Measurements from ENCODE around the gene KLHDC4. TPM values are rescaled to one million over a fixed set of nuclear protein-coding genes. Genes with fewer than 3 reads are reported as not detected.

Gene KLHDC4
- polyA plus RNA-seq, 3 donors = 11.2 to 26.4 (median 12.6) TPM

DNA sequence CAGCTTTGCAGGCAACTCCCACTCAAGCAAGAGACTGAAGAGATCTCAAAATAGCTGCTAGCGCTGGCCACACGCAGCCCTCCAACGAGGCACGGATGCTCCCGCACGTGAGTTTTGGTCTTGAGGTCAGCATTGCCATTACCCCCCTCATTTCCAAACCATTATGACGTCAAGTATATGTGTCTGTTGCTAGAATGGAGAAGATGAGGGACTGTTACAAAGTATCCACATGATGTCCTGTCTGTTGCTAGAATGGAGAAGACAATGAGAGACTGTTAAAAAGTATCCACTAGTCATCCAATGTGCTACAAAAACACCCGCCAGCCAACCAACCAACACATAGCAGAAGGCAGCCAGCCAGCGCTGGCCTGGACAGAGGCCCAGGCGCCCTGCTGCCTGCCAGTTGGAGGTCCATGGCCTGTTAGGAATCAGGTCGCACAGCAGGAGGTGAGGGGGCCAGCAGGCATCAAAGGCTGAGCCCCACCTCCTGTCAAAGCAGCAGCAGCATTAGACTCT, 24.8 kb downstream of the KLHDC4 start:
- H3K27ac ChIP-seq (ENCODE audit: low read depth in 1 of 2, low read length in 2 of 2) = no peak overlapping the region
- Mint-ChIP-seq H3K27ac (no peak overlapping the region), H3K9me3 (no peaks in the 10 kb centered on the region), H3K27me3 (ENCODE audit: low read depth in 3 of 3) (no peaks in the 10 kb centered on the region), H3K4me3 (no peak overlapping the region), H3K36me3 (peaks cover 45 to 47% of the 10 kb centered on the region in 2 donors), H3K4me1 (no peaks in the 10 kb centered on the region)
- no peak overlapping the region for H3K4me3 ChIP-seq (replicated peaks in 1 of 3; ENCODE audit: low read depth in 2 of 3, low read length in 3 of 3)
- TF ChIP-seq, protein P1, sequence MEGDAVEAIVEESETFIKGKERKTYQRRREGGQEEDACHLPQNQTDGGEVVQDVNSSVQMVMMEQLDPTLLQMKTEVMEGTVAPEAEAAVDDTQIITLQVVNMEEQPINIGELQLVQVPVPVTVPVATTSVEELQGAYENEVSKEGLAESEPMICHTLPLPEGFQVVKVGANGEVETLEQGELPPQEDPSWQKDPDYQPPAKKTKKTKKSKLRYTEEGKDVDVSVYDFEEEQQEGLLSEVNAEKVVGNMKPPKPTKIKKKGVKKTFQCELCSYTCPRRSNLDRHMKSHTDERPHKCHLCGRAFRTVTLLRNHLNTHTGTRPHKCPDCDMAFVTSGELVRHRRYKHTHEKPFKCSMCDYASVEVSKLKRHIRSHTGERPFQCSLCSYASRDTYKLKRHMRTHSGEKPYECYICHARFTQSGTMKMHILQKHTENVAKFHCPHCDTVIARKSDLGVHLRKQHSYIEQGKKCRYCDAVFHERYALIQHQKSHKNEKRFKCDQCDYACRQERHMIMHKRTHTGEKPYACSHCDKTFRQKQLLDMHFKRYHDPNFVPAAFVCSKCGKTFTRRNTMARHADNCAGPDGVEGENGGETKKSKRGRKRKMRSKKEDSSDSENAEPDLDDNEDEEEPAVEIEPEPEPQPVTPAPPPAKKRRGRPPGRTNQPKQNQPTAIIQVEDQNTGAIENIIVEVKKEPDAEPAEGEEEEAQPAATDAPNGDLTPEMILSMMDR (IDR thresholded peaks at IDR 0.05) = no peak
- DNase-seq = no peak
- H4K20me1 ChIP-seq (ENCODE audit: insufficient read depth, low read length) = peaks cover 3% of the 10 kb centered on the region
- 100% methylated on average over 4 of the region's 11 CpGs for WGBS (ENCODE audit: insufficient coverage)
- no peak overlapping the region for H3K4me2 ChIP-seq (replicated peaks; ENCODE audit: extremely low read depth, low read length, poor library complexity, severe bottlenecking)
- no peak overlapping the region for H3K9ac ChIP-seq (ENCODE audit: insufficient read depth, low read length, poor library complexity, severe bottlenecking)
- no peaks in the 10 kb centered on the region for H3K27me3 ChIP-seq (ENCODE audit: control insufficient read depth in 2 of 2, insufficient read depth in 2 of 2, low read length in 2 of 2)
- no peaks in the 10 kb centered on the region for H3K4me1 ChIP-seq (ENCODE audit: control insufficient read depth in 1 of 2, insufficient read depth in 2 of 2, low read length in 2 of 2)
- intact Hi-C loops (cut with micrococcal nuclease) = no loop called here
- H3K36me3 ChIP-seq (replicated peaks in 1 of 2; ENCODE audit: control insufficient read depth in 1 of 2, insufficient read depth in 2 of 2, low read length in 2 of 2) = peaks cover 43 to 79% of the 10 kb centered on the region in 2 donors
- no peak overlapping the region for H2AFZ ChIP-seq (ENCODE audit: insufficient read depth, low read depth, low read length, poor library complexity, severe bottlenecking)
- no peaks in the 10 kb centered on the region for H3K79me2 ChIP-seq (ENCODE audit: insufficient read depth, low read length)
- H3K9me3 ChIP-seq (replicated peaks in 1 of 2; ENCODE audit: control insufficient read depth in 1 of 2, insufficient read depth in 1 of 2, low read length in 2 of 2) = no peaks in the 10 kb centered on the region

DNA sequence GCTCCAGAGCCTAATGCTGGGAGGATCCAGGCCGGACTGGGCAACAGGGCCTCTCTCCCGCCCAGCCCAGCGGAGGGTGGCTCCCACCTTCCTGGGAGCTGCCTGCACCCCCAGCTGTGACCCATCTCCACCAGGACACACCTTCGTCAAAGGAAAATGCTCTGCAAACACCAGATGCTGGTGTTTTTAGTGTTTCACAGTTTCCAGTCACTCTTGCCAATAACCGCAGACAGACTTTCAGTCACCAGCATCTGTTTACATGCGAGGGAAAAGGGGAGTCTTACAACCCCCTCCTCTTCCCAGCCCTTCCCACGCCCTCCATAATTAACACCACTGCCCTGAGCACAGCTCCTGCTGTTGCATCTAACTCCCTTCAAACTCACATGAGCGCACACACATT, 25.3 kb downstream of the KLHDC4 start:
- no peaks in the 10 kb centered on the region for H3K4me1 ChIP-seq (ENCODE audit: control insufficient read depth in 1 of 2, insufficient read depth in 2 of 2, low read length in 2 of 2)
- H3K79me2 ChIP-seq (ENCODE audit: insufficient read depth, low read length) = no peaks in the 10 kb centered on the region
- no peak overlapping the region for H3K4me3 ChIP-seq (replicated peaks in 1 of 3; ENCODE audit: low read depth in 2 of 3, low read length in 3 of 3)
- H3K4me1 Mint-ChIP-seq = no peaks in the 10 kb centered on the region
- H3K9me3 Mint-ChIP-seq = no peaks in the 10 kb centered on the region
- no peaks in the 10 kb centered on the region for H3K9me3 ChIP-seq (replicated peaks in 1 of 2; ENCODE audit: control insufficient read depth in 1 of 2, insufficient read depth in 1 of 2, low read length in 2 of 2)
- no peak overlapping the region for H3K27ac Mint-ChIP-seq
- no peak overlapping the region for H3K4me3 Mint-ChIP-seq
- H3K9ac ChIP-seq (ENCODE audit: insufficient read depth, low read length, poor library complexity, severe bottlenecking) = no peak overlapping the region
- peaks cover 40 to 46% of the 10 kb centered on the region in 2 donors for H3K36me3 Mint-ChIP-seq
- peaks cover 6% of the 10 kb centered on the region for H4K20me1 ChIP-seq (ENCODE audit: insufficient read depth, low read length)
- no peaks in the 10 kb centered on the region for H3K27me3 Mint-ChIP-seq (ENCODE audit: low read depth in 3 of 3)
- no peaks in the 10 kb centered on the region for H3K27me3 ChIP-seq (ENCODE audit: control insufficient read depth in 2 of 2, insufficient read depth in 2 of 2, low read length in 2 of 2)
- H3K4me2 ChIP-seq (replicated peaks; ENCODE audit: extremely low read depth, low read length, poor library complexity, severe bottlenecking) = no peak overlapping the region
- 95% methylated on average over 6 of the region's 8 CpGs for WGBS (ENCODE audit: insufficient coverage)
- no peak overlapping the region for H2AFZ ChIP-seq (ENCODE audit: insufficient read depth, low read depth, low read length, poor library complexity, severe bottlenecking)
- DNase-seq = no peak
- TF ChIP-seq, protein P1 (IDR thresholded peaks at IDR 0.05) = no peak
- no peak overlapping the region for H3K27ac ChIP-seq (ENCODE audit: low read depth in 1 of 2, low read length in 2 of 2)
- intact Hi-C loops (cut with micrococcal nuclease) = no loop called here
- peaks cover 38 to 79% of the 10 kb centered on the region in 2 donors for H3K36me3 ChIP-seq (replicated peaks in 1 of 2; ENCODE audit: control insufficient read depth in 1 of 2, insufficient read depth in 2 of 2, low read length in 2 of 2)

Data from CD14-positive monocyte (primary cell).